Dermis blood vessel endothelial cell (primary cell): ENCODE results near the gene RHOA. TPM values are rescaled to one million over a fixed set of nuclear protein-coding genes. Genes with fewer than 3 reads are reported as not detected.
"Not testable (repeated sequence)": the region's sequence is repeated elsewhere in the genome, so short reads cannot be mapped to it uniquely, and the experiment has no call there.

ENCODE experiments used
- DNase-seq: peaks from one replicate; pipeline ENCODE4 v3.0.0; 2010
- total RNA-seq: library from RNA; depleted of rRNA; stranded (reverse); fragments of >200 nt; gene quantifications from 2 replicates; pipeline ENCODE4 v1.2.3, GENCODE V29; 2014

Gene RHOA
- total RNA-seq, 1 donor from 2014 or later: 657 TPM

GRCh38 chr3:49410846-49411534 is 786 bp downstream of the RHOA start:
- DNase-seq: peak; percentile 48

- no peak for DNase-seq
Measured at GRCh38 chr3:49410066-49410845, 1.5 kb downstream of the RHOA start.

GRCh38 chr3:49406571-49407565 is 4.9 kb downstream of the RHOA start:
- no peak for DNase-seq

GRCh38 chr3:49405570-49405969 is 6.2 kb downstream of the RHOA start:
- not testable (repeated sequence) for DNase-seq

GRCh38 chr3:49403891-49404290 is 7.9 kb downstream of the RHOA start:
- no peak for DNase-seq

GRCh38 chr3:49401766-49402165 is 10.0 kb downstream of the RHOA start:
- no peak for DNase-seq

- peak; percentile 29 for DNase-seq
Measured at GRCh38 chr3:49399461-49399860, 12.3 kb downstream of the RHOA start.

- DNase-seq: peak; percentile 90
Measured at GRCh38 chr3:49397470-49397869, 14.3 kb downstream of the RHOA start.

- DNase-seq: not testable (repeated sequence)
Measured at GRCh38 chr3:49391310-49391709, 20.5 kb downstream of the RHOA start.

- DNase-seq: no peak
Measured at GRCh38 chr3:49389297-49389696, 22.5 kb downstream of the RHOA start.

- DNase-seq: no peak
Measured at GRCh38 chr3:49388289-49388820, 23.4 kb downstream of the RHOA start.

GRCh38 chr3:49387721-49388120 is 24.1 kb downstream of the RHOA start:
- DNase-seq: no peak

- no peak for DNase-seq
Measured at GRCh38 chr3:49386056-49386756, 25.6 kb downstream of the RHOA start.

GRCh38 chr3:49385617-49386016 is 26.2 kb downstream of the RHOA start:
- DNase-seq: no peak

- no peak for DNase-seq
Measured at GRCh38 chr3:49383387-49383786, 28.4 kb downstream of the RHOA start.

- DNase-seq: no peak
Measured at GRCh38 chr3:49378249-49378895, 33.4 kb downstream of the RHOA start.

GRCh38 chr3:49377483-49377882 is 34.3 kb downstream of the RHOA start:
- no peak for DNase-seq

- DNase-seq: no peak
Measured at GRCh38 chr3:49371946-49372345, 39.8 kb downstream of the RHOA start.

GRCh38 chr3:49370585-49371290 is 41.0 kb downstream of the RHOA start:
- no peak for DNase-seq

- DNase-seq: no peak
Measured at GRCh38 chr3:49362561-49362960, 49.2 kb downstream of the RHOA start.

GRCh38 chr3:49359623-49360022 is 52.2 kb downstream of the RHOA start:
- peak; percentile 52 for DNase-seq
